Activated T-cell treated with anti-CD3 and anti-CD28 coated beads, Interleukin-2, amount 50 U/mL, for 72 hours (primary cell): ENCODE measurements around the gene KRTAP5-9. TPM values are rescaled to one million over a fixed set of nuclear protein-coding genes. Genes with fewer than 3 reads are reported as not detected.
"Not testable (repeated sequence)": the region's sequence is repeated elsewhere in the genome, so short reads cannot be mapped to it uniquely, and the experiment has no call there.

ENCODE experiments used
- ATAC-seq, 2 donors: fragments of 150-1000 bp; cut with Tn5 transposase; replicated peaks in 1 of 2; 2 replicates each; pipeline ENCODE4 v1.10.0; 2021; ENCODE audit warnings: moderate library complexity in 2 of 2, mild to moderate bottlenecking in 1 of 2
- DNase-seq, 2 donors: peaks; one replicate each; pipeline ENCODE4 v3.0.0; 2021 to 2022; ENCODE audit warnings: mixed read lengths in 1 of 2
- H3K27ac Mint-ChIP-seq: one replicate; pipeline ENCODE4 v1.8.0; 2022; ENCODE audit warnings: mild to moderate bottlenecking, moderate library complexity, mixed read lengths
- H3K27me3 Mint-ChIP-seq: one replicate; pipeline ENCODE4 v1.8.0; 2022; ENCODE audit warnings: low read depth, mixed read lengths
- H3K36me3 Mint-ChIP-seq, 2 donors: one replicate each; pipeline ENCODE4 v1.8.0; 2022; ENCODE audit warnings: mixed read lengths in 2 of 2, mild to moderate bottlenecking in 1 of 2; ENCODE audit not compliant: insufficient read depth in 2 of 2
- H3K4me1 Mint-ChIP-seq: one replicate; pipeline ENCODE4 v1.8.0; 2022; ENCODE audit warnings: low read depth, mixed read lengths
- H3K4me3 Mint-ChIP-seq, 2 donors: one replicate each; pipeline ENCODE4 v1.8.0; 2022; ENCODE audit warnings: mild to moderate bottlenecking in 2 of 2, mixed read lengths in 2 of 2, moderate library complexity in 2 of 2
- H3K9me3 Mint-ChIP-seq, 2 donors: one replicate each; pipeline ENCODE4 v1.8.0; 2022; ENCODE audit warnings: mixed read lengths in 2 of 2
- total RNA-seq, 2 donors: library from RNA; stranded (reverse); gene quantifications; one replicate each; pipeline ENCODE4 v1.2.3, GENCODE V29; 2022

KRTAP5-9 gene
- total RNA-seq, 2 donors from 2014 or later: 0.21 TPM; not detected in 1

DNA sequence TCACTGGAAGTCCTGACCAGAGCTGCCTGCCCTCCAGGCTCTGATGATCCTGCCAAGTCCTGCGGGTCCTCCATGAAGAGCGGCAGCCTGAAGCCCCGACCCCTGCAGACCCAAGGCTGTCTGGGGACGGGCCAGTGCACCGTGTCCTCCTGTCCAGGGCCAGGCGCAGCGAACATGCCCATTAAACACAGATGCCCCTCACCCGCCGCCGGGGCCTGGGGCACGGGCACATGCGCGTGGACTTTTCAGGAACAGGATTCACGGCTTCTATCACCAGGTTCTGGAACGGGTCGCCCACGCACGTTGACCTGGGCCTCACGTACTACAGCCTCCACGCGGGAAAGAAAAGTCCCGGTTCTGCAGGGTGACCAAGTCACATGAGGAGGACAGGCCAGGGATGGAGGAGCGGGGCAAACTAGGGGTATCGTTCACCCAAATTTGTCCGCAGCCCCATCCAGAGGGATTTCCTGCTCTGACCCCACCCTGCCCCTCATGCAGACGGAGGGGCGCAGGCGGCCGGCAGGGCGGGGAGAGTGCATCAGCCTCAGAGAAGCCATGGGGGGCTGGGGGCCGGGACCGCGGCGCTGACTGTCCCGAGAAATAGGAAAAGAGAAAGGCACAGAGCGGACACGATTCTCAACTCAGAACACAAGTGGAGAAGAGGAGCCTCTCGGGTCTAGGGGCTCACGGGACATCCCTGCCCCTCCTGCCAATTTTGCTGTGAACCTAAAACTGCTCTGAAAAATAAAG is 23.1 kb downstream of the KRTAP5-9 start:
- H3K27ac Mint-ChIP-seq, ATAC-seq, DNase-seq, H3K4me3 Mint-ChIP-seq, H3K9me3 Mint-ChIP-seq, H3K36me3 Mint-ChIP-seq, H3K4me1 Mint-ChIP-seq: not testable (repeated sequence)
- H3K27me3 Mint-ChIP-seq: peaks cover 18% of the 10 kb centered on the region

DNA sequence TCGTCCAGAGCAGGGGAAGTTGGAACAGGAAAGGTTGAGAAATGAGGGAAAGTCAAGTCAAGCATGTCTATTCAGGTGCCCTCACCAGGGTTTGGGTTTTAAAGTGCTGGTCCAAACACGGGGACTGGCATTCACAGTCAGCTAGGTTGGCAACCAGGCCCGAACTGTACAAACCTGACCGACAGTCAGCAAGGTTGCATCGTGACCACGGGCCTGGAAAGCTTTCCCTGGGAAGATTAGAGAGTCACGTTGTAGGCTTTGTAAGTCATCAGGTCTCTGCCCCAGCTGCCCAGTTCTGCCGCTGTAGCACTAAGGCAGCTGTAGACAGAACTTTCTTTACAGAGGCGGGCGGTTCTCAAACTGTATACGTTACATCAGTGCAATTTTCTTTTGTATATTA is 24.6 kb downstream of the KRTAP5-9 start:
- ATAC-seq: no peak
- H3K9me3 Mint-ChIP-seq: no peaks in the 10 kb centered on the region
- no peak for DNase-seq
- peaks cover 7% of the 10 kb centered on the region for H3K27me3 Mint-ChIP-seq
- H3K4me1 Mint-ChIP-seq: no peaks in the 10 kb centered on the region
- no peak overlapping the region for H3K4me3 Mint-ChIP-seq
- no peaks in the 10 kb centered on the region for H3K36me3 Mint-ChIP-seq
- H3K27ac Mint-ChIP-seq: no peak overlapping the region

DNA sequence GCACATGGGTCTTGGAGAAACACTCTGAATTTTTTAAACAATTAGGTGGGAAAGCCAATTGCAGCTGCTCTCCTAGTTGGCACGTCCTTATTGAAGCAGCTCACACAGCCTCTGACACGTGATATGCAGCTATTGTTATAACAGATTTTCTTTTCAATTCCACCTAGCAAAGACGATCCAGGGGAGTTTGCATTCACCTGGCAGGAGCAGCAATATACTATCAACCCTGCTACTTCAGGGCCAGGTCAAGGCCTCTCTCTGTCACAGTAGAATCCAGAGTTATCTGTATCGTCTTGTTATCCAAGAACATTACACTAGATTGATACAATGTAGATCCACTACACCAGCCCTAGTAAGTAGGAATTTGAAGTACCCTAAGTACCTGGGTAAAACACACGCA is 26.2 kb downstream of the KRTAP5-9 start:
- H3K27ac Mint-ChIP-seq: no peak overlapping the region
- no peak overlapping the region for H3K4me3 Mint-ChIP-seq
- H3K27me3 Mint-ChIP-seq: peaks cover 7% of the 10 kb centered on the region
- H3K4me1 Mint-ChIP-seq: no peaks in the 10 kb centered on the region
- H3K36me3 Mint-ChIP-seq: no peaks in the 10 kb centered on the region
- no peak for DNase-seq
- ATAC-seq: no peak
- H3K9me3 Mint-ChIP-seq: no peaks in the 10 kb centered on the region

DNA sequence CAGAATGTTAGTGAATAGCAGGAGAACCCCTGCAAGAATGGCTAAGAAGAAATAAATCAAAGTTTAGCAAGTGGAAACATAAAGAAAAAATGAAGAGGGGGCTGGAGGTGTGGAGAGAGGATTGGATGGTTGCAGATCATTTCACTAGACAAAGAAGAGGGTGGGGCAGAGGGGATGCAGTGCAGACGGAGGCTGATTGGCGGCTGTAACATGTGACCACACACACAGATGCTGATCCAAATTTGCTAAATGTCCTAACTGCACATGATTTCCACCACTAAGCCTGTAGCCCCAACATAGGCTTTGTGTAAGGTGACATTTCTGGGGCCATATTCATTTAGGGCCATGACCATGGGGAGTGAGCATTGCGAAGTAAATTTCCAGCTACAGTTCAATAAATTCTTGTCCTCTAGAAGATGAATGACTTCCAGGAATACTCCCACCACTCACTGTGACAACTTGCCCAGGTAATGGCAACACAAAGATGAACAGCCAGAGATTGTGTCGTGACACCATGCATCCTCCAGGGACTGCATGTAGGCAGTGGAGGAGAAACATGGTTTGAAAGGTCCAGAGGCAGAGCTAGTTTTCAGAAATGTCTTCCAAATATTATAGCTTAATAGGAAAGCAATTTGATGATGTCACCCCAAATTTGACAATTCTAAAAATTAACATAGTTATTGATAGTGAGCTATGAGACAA is 27.7 kb downstream of the KRTAP5-9 start:
- no peak overlapping the region for H3K27ac Mint-ChIP-seq
- no peaks in the 10 kb centered on the region for H3K36me3 Mint-ChIP-seq
- ATAC-seq: no peak
- H3K4me1 Mint-ChIP-seq: peaks cover 8% of the 10 kb centered on the region
- no peaks in the 10 kb centered on the region for H3K9me3 Mint-ChIP-seq
- no peak overlapping the region for H3K4me3 Mint-ChIP-seq
- no peak for DNase-seq
- H3K27me3 Mint-ChIP-seq: peaks cover 11% of the 10 kb centered on the region

DNA sequence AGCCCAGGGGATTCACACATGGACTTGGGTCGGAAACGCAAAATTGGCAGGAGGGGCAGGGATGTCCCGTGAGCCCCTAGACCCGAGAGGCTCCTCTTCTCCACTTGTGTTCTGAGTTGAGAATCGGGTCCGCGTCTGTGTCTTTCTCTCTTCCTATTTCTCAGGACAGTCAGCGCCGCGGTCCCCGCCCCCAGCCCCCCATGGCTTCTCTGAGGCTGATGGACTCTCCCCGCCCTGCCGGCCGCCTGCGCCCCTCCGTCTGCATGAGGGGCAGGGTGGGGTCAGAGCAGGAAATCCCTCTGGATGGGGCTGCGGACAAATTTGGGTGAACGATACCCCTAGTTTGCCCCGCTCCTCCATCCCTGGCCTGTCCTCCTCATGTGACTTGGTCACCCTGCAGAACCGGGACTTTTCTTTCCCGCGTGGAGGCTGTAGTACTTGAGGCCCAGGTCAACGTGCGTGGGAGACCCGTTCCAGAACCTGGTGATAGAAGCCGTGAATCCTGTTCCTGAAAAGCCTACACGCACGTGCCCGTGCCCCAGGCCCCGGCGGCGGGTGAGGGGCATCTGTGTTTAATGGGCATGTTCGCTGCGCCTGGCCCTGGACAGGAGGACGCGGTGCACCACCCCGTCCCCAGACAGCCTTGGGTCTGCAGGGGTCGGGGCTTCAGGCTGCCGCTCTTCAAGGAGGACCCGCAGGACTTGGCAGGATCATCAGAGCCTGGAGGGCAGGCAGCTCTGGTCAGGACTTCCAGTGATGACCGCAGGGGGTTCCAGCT is 28.7 kb downstream of the KRTAP5-9 start:
- H3K4me1 Mint-ChIP-seq: peaks cover 11% of the 10 kb centered on the region
- not testable (repeated sequence) for H3K27ac Mint-ChIP-seq, H3K36me3 Mint-ChIP-seq, H3K9me3 Mint-ChIP-seq, H3K4me3 Mint-ChIP-seq, DNase-seq, ATAC-seq
- peaks cover 20% of the 10 kb centered on the region for H3K27me3 Mint-ChIP-seq

DNA sequence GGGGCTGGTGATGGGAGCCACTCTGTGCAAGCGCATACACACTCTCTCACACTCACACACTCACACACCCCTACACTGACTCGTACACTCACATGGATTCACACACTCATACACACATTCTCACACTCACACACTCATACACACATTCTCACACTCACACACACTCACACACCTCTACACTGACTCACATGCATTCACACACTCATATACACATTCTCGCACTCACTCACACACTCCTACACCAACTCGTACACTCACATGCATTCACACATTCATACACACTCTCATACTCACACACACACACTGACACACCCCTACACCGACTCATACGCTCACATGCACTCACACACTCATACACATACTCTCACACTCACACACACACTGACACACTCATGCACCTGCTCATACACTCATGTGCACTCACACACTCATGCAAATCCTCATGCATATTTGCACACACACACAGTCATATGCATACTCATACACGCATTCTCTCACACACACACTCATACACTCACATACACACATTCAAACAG is 29.3 kb downstream of the KRTAP5-9 start:
- Mint-ChIP-seq H3K27me3 (peaks cover 25% of the 10 kb centered on the region), H3K27ac (no peak overlapping the region), H3K4me3 (no peak overlapping the region), H3K36me3 (no peaks in the 10 kb centered on the region), H3K9me3 (no peaks in the 10 kb centered on the region), H3K4me1 (peaks cover 11% of the 10 kb centered on the region)
- DNase-seq (no peak), ATAC-seq (no peak)

DNA sequence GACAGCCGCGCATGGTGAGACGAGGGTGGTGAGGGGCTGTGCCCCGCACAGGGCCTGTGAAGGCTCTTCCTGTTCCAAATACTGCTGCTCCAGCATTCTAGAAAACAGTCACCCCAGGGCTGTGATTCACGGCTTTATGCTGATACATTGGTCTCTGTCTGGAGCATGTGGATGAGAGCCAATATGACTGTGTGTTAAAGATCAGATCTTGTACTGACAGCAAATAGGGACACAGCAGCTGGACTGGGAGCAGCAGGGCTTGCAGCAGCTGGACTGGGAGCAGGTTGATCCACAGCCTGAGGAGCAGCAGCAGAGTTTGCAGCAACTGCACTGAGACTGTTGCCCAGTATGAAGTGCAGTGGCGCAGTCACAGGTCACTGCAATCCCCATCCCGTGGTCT is 31.3 kb downstream of the KRTAP5-9 start:
- not testable (repeated sequence) for H3K4me3 Mint-ChIP-seq, ATAC-seq, H3K9me3 Mint-ChIP-seq, DNase-seq, H3K27ac Mint-ChIP-seq, H3K36me3 Mint-ChIP-seq
- peaks cover 11% of the 10 kb centered on the region for H3K4me1 Mint-ChIP-seq
- peaks cover 25% of the 10 kb centered on the region for H3K27me3 Mint-ChIP-seq

DNA sequence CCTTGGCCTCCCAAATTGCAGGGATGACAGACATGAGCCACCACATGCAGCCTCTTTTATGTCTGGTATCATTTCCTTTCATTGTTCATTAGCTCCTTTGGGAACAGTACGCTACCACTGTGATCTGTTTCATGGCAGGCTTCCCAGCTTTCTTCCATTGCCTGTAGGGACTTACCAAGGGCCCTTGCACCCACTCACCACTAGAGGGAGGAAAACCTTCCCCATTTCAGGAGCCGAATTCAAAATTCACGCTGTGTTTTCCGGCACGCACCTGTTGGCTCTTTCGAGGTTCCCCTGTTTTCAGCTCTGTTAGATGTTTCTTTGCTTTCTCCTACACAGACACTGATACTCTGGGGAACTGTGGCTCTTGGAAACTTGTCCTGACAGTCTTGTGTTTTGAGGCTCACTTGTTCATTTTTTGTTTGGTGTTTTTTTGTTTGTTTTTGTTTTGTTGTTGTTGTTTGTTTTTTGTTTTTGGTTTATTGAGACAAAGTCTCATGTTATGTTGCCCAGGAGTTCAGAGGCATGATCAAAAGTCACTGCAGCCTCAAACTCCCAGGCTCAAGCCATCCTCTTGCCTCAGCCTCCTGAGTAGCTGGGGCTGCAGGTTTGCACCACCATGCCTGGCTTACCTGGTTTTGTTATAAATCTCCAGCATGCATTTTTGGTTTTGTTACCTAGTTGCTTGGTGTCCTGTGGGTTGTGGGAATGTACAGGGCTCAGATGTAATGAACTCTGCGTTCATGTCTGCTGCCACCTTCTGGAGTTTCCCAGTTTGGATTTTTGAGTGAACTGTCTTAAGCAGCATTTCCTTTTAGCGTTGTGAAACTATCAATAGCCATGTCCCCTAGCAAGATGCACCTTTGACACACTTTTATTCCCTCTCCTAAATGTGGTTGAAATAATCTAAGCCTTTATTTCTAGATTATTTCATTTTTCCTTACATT is 32.1 kb downstream of the KRTAP5-9 start:
- no peaks in the 10 kb centered on the region for H3K36me3 Mint-ChIP-seq
- no peak overlapping the region for H3K27ac Mint-ChIP-seq
- H3K4me1 Mint-ChIP-seq: peaks cover 11% of the 10 kb centered on the region
- ATAC-seq (no peak), DNase-seq (peak; percentile 12 to 14)
- no peak overlapping the region for H3K4me3 Mint-ChIP-seq
- no peaks in the 10 kb centered on the region for H3K9me3 Mint-ChIP-seq
- peaks cover 29% of the 10 kb centered on the region for H3K27me3 Mint-ChIP-seq

DNA sequence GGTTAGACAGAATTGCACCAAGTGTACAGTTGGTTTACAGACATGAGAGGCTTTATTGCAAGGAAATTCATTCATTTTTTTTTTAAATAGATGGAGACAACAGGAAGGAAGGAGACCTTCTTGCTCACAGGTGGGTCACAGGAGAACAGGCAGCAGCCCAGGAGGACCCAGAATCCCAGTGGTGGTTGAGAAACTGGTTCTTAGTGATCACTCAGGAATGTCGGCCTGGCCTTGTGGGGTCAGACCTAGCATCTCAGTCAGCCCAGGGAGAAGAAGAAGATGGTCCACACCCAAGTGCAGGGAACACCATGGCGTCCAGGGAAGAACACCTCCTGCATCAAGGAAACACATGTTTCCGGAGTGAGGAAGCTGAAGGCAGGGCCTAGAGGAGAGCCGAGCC is 33.6 kb downstream of the KRTAP5-9 start:
- H3K27ac Mint-ChIP-seq: no peak overlapping the region
- no peaks in the 10 kb centered on the region for H3K9me3 Mint-ChIP-seq
- peaks cover 36% of the 10 kb centered on the region for H3K27me3 Mint-ChIP-seq
- no peak overlapping the region for H3K4me3 Mint-ChIP-seq
- no peak for DNase-seq
- no peaks in the 10 kb centered on the region for H3K36me3 Mint-ChIP-seq
- peaks cover 11% of the 10 kb centered on the region for H3K4me1 Mint-ChIP-seq
- no peak for ATAC-seq

DNA sequence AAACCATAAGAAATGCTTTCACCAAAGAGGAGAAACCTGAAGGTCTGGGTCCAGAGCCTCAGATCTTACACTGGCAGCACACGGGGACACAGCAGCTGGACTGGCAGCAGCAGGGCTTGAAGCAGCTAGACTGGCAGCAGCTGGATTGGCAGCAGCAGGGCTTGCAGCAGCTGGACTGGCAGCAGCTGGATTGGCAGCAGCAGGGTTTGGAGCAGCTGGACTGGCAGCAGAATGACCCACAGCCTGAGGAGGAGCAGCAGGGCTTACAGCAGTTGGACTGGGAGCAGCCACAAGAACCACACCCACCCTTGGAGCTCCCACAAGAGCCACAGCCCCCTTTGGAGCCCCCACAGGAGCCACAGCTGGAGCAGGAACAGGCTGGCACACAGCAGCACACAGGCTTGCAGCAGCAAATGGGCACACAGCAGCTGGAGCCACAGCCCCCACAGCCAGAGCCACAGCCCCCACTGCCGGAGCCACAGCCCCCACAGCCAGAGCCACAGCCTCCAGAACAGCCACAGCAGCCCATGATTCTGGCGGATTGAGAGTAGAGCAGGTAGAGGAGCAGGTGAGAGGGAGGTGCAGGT is 34.2 kb downstream of the KRTAP5-9 start, which contains the start of gene KRTAP5-11:
TSS of gene KRTAP5-11 (minus strand) at position 567 of the 587 bp plus-strand sequence. CDS start at position 529, 38 bp downstream.
- Mint-ChIP-seq H3K36me3 (no peaks in the 10 kb centered on the region), H3K4me3 (no peak within 1 kb of the TSS), H3K4me1 (peaks cover 11% of the 10 kb centered on the region), H3K9me3 (no peaks in the 10 kb centered on the region), H3K27ac (no peak within 1 kb of the TSS), H3K27me3 (peaks cover 36% of the 10 kb centered on the region)
- DNase-seq: no peak
- ATAC-seq: no peak

DNA sequence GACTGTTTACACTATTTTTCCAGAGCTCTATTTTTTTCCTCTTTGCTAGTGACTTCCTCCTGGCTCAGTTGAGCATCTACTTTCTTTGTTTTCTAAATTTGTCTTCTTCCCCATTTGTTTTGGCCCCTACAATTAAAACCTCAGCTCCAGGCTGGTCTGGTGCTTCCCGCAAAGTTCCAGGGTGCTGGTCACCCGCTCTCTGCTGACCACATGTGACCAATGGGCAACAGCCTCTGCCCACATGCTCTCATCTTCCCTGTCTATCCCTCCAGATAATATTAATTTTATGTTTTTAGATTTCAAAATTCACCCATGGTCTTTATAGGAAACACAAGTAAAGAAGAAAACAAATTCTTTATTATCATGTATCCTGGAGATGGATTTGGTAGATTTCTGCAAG is 34.7 kb downstream of the KRTAP5-9 start:
- not testable (repeated sequence) for H3K4me3 Mint-ChIP-seq, H3K36me3 Mint-ChIP-seq, H3K27ac Mint-ChIP-seq, H3K9me3 Mint-ChIP-seq, DNase-seq, ATAC-seq
- Mint-ChIP-seq H3K27me3 (peaks cover 36% of the 10 kb centered on the region), H3K4me1 (peaks cover 11% of the 10 kb centered on the region)

DNA sequence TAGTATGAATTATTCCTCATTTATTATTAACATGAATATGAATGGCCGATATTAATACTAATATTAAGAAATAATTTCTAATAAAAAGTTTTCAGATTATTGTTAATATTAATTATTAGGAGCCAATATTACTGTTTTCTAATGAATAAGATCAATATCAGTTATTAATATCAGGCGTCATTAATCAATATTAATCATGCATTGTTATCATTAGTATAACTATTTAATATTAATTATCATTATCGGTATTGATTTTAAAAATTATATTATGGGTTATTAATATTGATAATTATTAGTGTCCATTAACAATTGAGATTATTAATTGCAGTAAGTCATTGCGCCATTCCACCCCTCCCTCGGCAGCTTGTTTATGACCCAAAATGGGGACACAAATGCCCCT is 37.5 kb downstream of the KRTAP5-9 start:
- not testable (repeated sequence) for H3K4me3 Mint-ChIP-seq, H3K9me3 Mint-ChIP-seq, ATAC-seq, H3K27ac Mint-ChIP-seq, DNase-seq, H3K36me3 Mint-ChIP-seq
- Mint-ChIP-seq H3K27me3 (peaks cover 27% of the 10 kb centered on the region), H3K4me1 (peaks cover 15% of the 10 kb centered on the region)
